AG08396 (cell line): ENCODE results near the gene EIF1AX.
"Not testable (repeated sequence)": the region's sequence is repeated elsewhere in the genome, so short reads cannot be mapped to it uniquely, and the experiment has no call there.

ENCODE experiments used
- DNase-seq: peaks from one replicate; pipeline ENCODE4 v3.0.0; 2012; ENCODE audit warnings: low spot score, mixed read lengths

EIF1AX gene

GRCh38 chrX:20141281-20142220, at the start of gene EIF1AX:
Gene EIF1AX, minus strand, starts transcription at chrX:20141838. Its CDS starts 198 bp downstream, at chrX:20141640.
- DNase-seq: peak; percentile 94

- no peak for DNase-seq
Observed at GRCh38 chrX:20189171-20189570, 47.5 kb upstream of the EIF1AX start.

- DNase-seq: no peak
Observed at GRCh38 chrX:20181598-20182329, 40.1 kb upstream of the EIF1AX start.

- DNase-seq: no peak
Observed at GRCh38 chrX:20177093-20177492, 35.5 kb upstream of the EIF1AX start.

- no peak for DNase-seq
Observed at GRCh38 chrX:20173856-20174255, 32.2 kb upstream of the EIF1AX start.

- no peak for DNase-seq
Observed at GRCh38 chrX:20173313-20173712, 31.7 kb upstream of the EIF1AX start.

GRCh38 chrX:20171887-20172286, 30.2 kb upstream of the EIF1AX start:
- no peak for DNase-seq

GRCh38 chrX:20162516-20162915, 20.9 kb upstream of the EIF1AX start:
- not testable (repeated sequence) for DNase-seq

GRCh38 chrX:20159797-20160385, 18.3 kb upstream of the EIF1AX start:
- DNase-seq: peak; percentile 2

- DNase-seq: no peak
Observed at GRCh38 chrX:20151689-20152088, 10.1 kb upstream of the EIF1AX start.

- DNase-seq: no peak
Observed at GRCh38 chrX:20149326-20149725, 7.7 kb upstream of the EIF1AX start.

GRCh38 chrX:20147561-20147960, 5.9 kb upstream of the EIF1AX start:
- DNase-seq: no peak

- no peak for DNase-seq
Observed at GRCh38 chrX:20144491-20144890, 2.9 kb upstream of the EIF1AX start.

GRCh38 chrX:20143561-20143960, 1.9 kb upstream of the EIF1AX start:
- DNase-seq: no peak

- no peak for DNase-seq
Observed at GRCh38 chrX:20143111-20143510, 1.5 kb upstream of the EIF1AX start.

GRCh38 chrX:20140420-20140819, 1.2 kb downstream of the EIF1AX start:
- DNase-seq: no peak

- DNase-seq: no peak
Observed at GRCh38 chrX:20139966-20140365, 1.7 kb downstream of the EIF1AX start.

- DNase-seq: no peak
Observed at GRCh38 chrX:20135944-20136343, 5.7 kb downstream of the EIF1AX start.

- DNase-seq: no peak
Observed at GRCh38 chrX:20132666-20133065, 9.0 kb downstream of the EIF1AX start.

- DNase-seq: no peak
Observed at GRCh38 chrX:20130357-20130756, 11.3 kb downstream of the EIF1AX start.

GRCh38 chrX:20129547-20129946, 12.1 kb downstream of the EIF1AX start:
- DNase-seq: no peak

GRCh38 chrX:20128670-20129069, 13.0 kb downstream of the EIF1AX start:
- no peak for DNase-seq

GRCh38 chrX:20127440-20127839, 14.2 kb downstream of the EIF1AX start:
- not testable (repeated sequence) for DNase-seq
